WTC11 (cell line): Measurements from ENCODE around the gene AHNAK2. TPM values are rescaled to one million over a fixed set of nuclear protein-coding genes. Genes with fewer than 3 reads are reported as not detected.
A peak's percentile ranks its signal among the peaks of the same experiment; 100 is the strongest.

ENCODE experiments used
- CBFB ChIP-seq: sonication (generic); formaldehyde crosslinking; IDR thresholded peaks from 2 replicates; pipeline ENCODE4 v1.8.1; 2022; ENCODE audit warnings: mild to moderate bottlenecking, low read depth, missing genetic modification reagents
- CREM ChIP-seq: sonication (generic); formaldehyde crosslinking; IDR thresholded peaks from 2 replicates; pipeline ENCODE4 v1.8.1; 2022; ENCODE audit warnings: mild to moderate bottlenecking, missing genetic modification reagents, moderate library complexity
- EMX1 ChIP-seq: fragments of 250-450 bp; sonication (Bioruptor Pico); IDR thresholded peaks from 2 replicates; pipeline ENCODE4 v1.8.0; 2021; ENCODE audit warnings: mild to moderate bottlenecking
- ESRRA ChIP-seq: sonication (generic); formaldehyde crosslinking; IDR thresholded peaks from 2 replicates; pipeline ENCODE4 v1.8.1; 2022; ENCODE audit warnings: mild to moderate bottlenecking, missing genetic modification reagents, borderline replicate concordance
- FOXK1 ChIP-seq: sonication (generic); formaldehyde crosslinking; IDR thresholded peaks from 2 replicates; pipeline ENCODE4 v1.8.0; 2022; ENCODE audit warnings: mild to moderate bottlenecking, moderate library complexity, missing genetic modification reagents
- IRF2 ChIP-seq: sonication (generic); formaldehyde crosslinking; IDR thresholded peaks from 2 replicates; pipeline ENCODE4 v1.8.0; 2022; ENCODE audit warnings: low read depth, missing genetic modification reagents, borderline replicate concordance
- KAT7 ChIP-seq: sonication (generic); formaldehyde crosslinking; IDR thresholded peaks from 2 replicates; pipeline ENCODE4 v1.8.1; 2023; ENCODE audit warnings: missing genetic modification reagents, mild to moderate bottlenecking, borderline replicate concordance
- NFE2L1 ChIP-seq: sonication (generic); formaldehyde crosslinking; IDR thresholded peaks from 2 replicates; pipeline ENCODE4 v1.8.1; 2023; ENCODE audit warnings: missing genetic modification reagents
- NR2C2 ChIP-seq: sonication (generic); formaldehyde crosslinking; IDR thresholded peaks from 2 replicates; pipeline ENCODE4 v1.8.0; 2022; ENCODE audit warnings: mild to moderate bottlenecking, missing genetic modification reagents
- NR3C1 ChIP-seq: sonication (generic); formaldehyde crosslinking; conservative IDR thresholded peaks from 2 replicates; pipeline ENCODE4 v1.8.1; 2023; ENCODE audit warnings: low read depth, mild to moderate bottlenecking, missing genetic modification reagents
- OVOL2 ChIP-seq: fragments of 250-450 bp; sonication (Bioruptor Pico); IDR thresholded peaks from 2 replicates; pipeline ENCODE4 v1.9.0; 2021; ENCODE audit warnings: mild to moderate bottlenecking, borderline replicate concordance
- RELA ChIP-seq: sonication (generic); formaldehyde crosslinking; IDR thresholded peaks from 2 replicates; pipeline ENCODE4 v1.8.1; 2022; ENCODE audit warnings: missing genetic modification reagents, mild to moderate bottlenecking, borderline replicate concordance
- ZNF121 ChIP-seq: sonication (generic); formaldehyde crosslinking; IDR thresholded peaks from 2 replicates; pipeline ENCODE4 v1.8.0; 2023; ENCODE audit warnings: missing genetic modification reagents
- ZNF138 ChIP-seq: sonication (generic); formaldehyde crosslinking; conservative IDR thresholded peaks from 2 replicates; pipeline ENCODE4 v1.8.1; 2022; ENCODE audit warnings: mild to moderate bottlenecking, moderate library complexity, missing genetic modification reagents
- total RNA-seq: library from RNA; stranded (reverse); gene quantifications from 3 replicates; pipeline ENCODE4 v1.2.3, GENCODE V29; 2021
- TF ChIP-seq, protein P1 (sequence below): sonication (generic); formaldehyde crosslinking; IDR thresholded peaks from 2 replicates; pipeline ENCODE4 v1.8.0; 2022; ENCODE audit warnings: mild to moderate bottlenecking, missing genetic modification reagents
- TF ChIP-seq, protein P2 (sequence below): sonication (generic); formaldehyde crosslinking; IDR thresholded peaks from 2 replicates; pipeline ENCODE4 v1.8.1; 2022; ENCODE audit warnings: mild to moderate bottlenecking, moderate library complexity, missing genetic modification reagents
- TF ChIP-seq, protein P3 (sequence below): sonication (generic); formaldehyde crosslinking; conservative IDR thresholded peaks from 2 replicates; pipeline ENCODE4 v1.8.1; 2022; ENCODE audit warnings: mild to moderate bottlenecking, missing genetic modification reagents
- TF ChIP-seq, protein P4 (sequence below): sonication (generic); formaldehyde crosslinking; IDR thresholded peaks from 2 replicates; pipeline ENCODE4 v1.8.0; 2022; ENCODE audit warnings: mild to moderate bottlenecking, missing genetic modification reagents
- TF ChIP-seq, protein P5 (sequence below): sonication (generic); formaldehyde crosslinking; IDR thresholded peaks from 2 replicates; pipeline ENCODE4 v1.8.0; 2022; ENCODE audit warnings: mild to moderate bottlenecking, missing genetic modification reagents
- TF ChIP-seq, protein P6 (sequence below): sonication (generic); formaldehyde crosslinking; IDR thresholded peaks from 2 replicates; pipeline ENCODE4 v1.8.0; 2023; ENCODE audit warnings: missing genetic modification reagents
- TF ChIP-seq, protein P7 (sequence below): fragments of 250-450 bp; sonication (Bioruptor Pico); IDR thresholded peaks from 2 replicates; pipeline ENCODE4 v1.8.0; 2021; ENCODE audit warnings: mild to moderate bottlenecking
- TF ChIP-seq, protein P8 (sequence below): sonication (generic); formaldehyde crosslinking; IDR thresholded peaks from 2 replicates; pipeline ENCODE4 v1.8.0; 2023; ENCODE audit warnings: mild to moderate bottlenecking, missing genetic modification reagents
- TF ChIP-seq, protein P9 (sequence below): sonication (generic); formaldehyde crosslinking; IDR thresholded peaks from 2 replicates; pipeline ENCODE4 v1.8.0; 2023; ENCODE audit warnings: missing genetic modification reagents, mild to moderate bottlenecking, borderline replicate concordance

AHNAK2 gene
- total RNA-seq, 1 experiment from 2014 or later = 3.5 TPM

DNA sequence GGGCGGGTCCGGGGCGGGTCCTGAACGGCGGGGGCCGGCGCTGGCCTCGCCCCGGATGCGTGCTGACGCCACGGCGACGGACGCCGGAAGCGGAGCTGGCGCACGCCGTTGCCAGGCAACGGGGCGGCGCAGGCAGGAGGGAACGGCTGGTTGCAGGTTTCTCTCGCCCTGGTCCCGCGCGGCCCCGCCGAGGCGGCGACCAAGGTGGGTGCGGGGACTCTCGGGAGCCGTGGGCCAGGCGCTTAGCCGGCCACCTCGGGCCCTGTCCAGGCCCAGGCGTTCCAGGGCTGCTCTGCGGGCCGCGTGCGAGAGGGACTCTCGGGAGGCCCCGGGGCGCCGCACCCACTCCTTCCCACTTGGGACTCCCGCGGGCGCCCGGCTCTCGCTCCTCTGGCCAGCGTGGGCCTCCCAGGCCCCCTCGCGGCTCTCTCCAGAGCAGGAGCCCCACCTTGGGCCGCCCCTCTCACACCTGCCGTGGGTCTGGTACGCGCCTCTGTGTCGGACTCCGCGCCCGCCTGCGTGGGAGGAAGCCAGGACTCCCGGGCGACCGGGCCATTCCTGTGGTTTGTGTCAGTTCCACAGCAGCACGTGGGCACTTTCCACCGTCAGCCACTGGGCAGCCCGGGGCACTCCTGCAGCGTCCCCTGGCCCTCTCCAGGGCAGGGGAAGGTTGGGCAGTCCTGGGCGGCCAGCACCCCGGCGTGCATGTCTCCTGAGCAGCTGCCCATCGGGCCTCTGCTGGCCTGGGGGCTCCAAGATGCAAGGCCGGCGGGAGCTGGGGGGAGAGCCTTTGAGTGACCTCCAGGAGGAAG lies 7.7 kb upstream of the AHNAK2 start, which contains the start of gene CLBA1 (continued):
- TF ChIP-seq, protein P1, sequence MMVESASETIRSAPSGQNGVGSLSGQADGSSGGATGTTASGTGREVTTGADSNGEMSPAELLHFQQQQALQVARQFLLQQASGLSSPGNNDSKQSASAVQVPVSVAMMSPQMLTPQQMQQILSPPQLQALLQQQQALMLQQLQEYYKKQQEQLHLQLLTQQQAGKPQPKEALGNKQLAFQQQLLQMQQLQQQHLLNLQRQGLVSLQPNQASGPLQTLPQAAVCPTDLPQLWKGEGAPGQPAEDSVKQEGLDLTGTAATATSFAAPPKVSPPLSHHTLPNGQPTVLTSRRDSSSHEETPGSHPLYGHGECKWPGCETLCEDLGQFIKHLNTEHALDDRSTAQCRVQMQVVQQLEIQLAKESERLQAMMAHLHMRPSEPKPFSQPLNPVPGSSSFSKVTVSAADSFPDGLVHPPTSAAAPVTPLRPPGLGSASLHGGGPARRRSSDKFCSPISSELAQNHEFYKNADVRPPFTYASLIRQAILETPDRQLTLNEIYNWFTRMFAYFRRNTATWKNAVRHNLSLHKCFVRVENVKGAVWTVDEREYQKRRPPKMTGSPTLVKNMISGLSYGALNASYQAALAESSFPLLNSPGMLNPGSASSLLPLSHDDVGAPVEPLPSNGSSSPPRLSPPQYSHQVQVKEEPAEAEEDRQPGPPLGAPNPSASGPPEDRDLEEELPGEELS (CRISPR knock-in tag) = 0 out of 2 replicates have a peak, but pooled peaks have one; percentile 22
- TF ChIP-seq CREM (CRISPR knock-in tag) = no peak
- TF ChIP-seq IRF2 (CRISPR knock-in tag) = no peak
- TF ChIP-seq, protein P2, sequence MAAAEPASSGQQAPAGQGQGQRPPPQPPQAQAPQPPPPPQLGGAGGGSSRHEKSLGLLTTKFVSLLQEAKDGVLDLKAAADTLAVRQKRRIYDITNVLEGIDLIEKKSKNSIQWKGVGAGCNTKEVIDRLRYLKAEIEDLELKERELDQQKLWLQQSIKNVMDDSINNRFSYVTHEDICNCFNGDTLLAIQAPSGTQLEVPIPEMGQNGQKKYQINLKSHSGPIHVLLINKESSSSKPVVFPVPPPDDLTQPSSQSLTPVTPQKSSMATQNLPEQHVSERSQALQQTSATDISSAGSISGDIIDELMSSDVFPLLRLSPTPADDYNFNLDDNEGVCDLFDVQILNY = no peak
- TF ChIP-seq, protein P3, sequence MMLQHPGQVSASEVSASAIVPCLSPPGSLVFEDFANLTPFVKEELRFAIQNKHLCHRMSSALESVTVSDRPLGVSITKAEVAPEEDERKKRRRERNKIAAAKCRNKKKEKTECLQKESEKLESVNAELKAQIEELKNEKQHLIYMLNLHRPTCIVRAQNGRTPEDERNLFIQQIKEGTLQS (CRISPR knock-in tag) = no peak
- TF ChIP-seq, protein P4, sequence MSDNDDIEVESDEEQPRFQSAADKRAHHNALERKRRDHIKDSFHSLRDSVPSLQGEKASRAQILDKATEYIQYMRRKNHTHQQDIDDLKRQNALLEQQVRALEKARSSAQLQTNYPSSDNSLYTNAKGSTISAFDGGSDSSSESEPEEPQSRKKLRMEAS (CRISPR knock-in tag) = peak; percentile 26; the same call in 1 of the 2 replicates
- no peak for TF ChIP-seq ZNF121 (CRISPR knock-in tag)
- no peak for TF ChIP-seq ZNF138 (CRISPR knock-in tag)
- TF ChIP-seq EMX1 (CRISPR knock-in tag) = no peak
- TF ChIP-seq OVOL2 (CRISPR knock-in tag) = no peak
- TF ChIP-seq, protein P5, sequence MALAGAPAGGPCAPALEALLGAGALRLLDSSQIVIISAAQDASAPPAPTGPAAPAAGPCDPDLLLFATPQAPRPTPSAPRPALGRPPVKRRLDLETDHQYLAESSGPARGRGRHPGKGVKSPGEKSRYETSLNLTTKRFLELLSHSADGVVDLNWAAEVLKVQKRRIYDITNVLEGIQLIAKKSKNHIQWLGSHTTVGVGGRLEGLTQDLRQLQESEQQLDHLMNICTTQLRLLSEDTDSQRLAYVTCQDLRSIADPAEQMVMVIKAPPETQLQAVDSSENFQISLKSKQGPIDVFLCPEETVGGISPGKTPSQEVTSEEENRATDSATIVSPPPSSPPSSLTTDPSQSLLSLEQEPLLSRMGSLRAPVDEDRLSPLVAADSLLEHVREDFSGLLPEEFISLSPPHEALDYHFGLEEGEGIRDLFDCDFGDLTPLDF = no peak
- no peak for TF ChIP-seq KAT7
- TF ChIP-seq, protein P6, sequence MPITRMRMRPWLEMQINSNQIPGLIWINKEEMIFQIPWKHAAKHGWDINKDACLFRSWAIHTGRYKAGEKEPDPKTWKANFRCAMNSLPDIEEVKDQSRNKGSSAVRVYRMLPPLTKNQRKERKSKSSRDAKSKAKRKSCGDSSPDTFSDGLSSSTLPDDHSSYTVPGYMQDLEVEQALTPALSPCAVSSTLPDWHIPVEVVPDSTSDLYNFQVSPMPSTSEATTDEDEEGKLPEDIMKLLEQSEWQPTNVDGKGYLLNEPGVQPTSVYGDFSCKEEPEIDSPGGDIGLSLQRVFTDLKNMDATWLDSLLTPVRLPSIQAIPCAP (CRISPR knock-in tag) = no peak
- no peak for TF ChIP-seq ESRRA
- TF ChIP-seq, protein P7, sequence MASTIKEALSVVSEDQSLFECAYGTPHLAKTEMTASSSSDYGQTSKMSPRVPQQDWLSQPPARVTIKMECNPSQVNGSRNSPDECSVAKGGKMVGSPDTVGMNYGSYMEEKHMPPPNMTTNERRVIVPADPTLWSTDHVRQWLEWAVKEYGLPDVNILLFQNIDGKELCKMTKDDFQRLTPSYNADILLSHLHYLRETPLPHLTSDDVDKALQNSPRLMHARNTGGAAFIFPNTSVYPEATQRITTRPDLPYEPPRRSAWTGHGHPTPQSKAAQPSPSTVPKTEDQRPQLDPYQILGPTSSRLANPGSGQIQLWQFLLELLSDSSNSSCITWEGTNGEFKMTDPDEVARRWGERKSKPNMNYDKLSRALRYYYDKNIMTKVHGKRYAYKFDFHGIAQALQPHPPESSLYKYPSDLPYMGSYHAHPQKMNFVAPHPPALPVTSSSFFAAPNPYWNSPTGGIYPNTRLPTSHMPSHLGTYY (CRISPR knock-in tag) = no peak
- TF ChIP-seq, protein P8, sequence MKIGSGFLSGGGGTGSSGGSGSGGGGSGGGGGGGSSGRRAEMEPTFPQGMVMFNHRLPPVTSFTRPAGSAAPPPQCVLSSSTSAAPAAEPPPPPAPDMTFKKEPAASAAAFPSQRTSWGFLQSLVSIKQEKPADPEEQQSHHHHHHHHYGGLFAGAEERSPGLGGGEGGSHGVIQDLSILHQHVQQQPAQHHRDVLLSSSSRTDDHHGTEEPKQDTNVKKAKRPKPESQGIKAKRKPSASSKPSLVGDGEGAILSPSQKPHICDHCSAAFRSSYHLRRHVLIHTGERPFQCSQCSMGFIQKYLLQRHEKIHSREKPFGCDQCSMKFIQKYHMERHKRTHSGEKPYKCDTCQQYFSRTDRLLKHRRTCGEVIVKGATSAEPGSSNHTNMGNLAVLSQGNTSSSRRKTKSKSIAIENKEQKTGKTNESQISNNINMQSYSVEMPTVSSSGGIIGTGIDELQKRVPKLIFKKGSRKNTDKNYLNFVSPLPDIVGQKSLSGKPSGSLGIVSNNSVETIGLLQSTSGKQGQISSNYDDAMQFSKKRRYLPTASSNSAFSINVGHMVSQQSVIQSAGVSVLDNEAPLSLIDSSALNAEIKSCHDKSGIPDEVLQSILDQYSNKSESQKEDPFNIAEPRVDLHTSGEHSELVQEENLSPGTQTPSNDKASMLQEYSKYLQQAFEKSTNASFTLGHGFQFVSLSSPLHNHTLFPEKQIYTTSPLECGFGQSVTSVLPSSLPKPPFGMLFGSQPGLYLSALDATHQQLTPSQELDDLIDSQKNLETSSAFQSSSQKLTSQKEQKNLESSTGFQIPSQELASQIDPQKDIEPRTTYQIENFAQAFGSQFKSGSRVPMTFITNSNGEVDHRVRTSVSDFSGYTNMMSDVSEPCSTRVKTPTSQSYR (CRISPR knock-in tag) = no peak
- TF ChIP-seq CBFB = no peak
- TF ChIP-seq, protein P9, sequence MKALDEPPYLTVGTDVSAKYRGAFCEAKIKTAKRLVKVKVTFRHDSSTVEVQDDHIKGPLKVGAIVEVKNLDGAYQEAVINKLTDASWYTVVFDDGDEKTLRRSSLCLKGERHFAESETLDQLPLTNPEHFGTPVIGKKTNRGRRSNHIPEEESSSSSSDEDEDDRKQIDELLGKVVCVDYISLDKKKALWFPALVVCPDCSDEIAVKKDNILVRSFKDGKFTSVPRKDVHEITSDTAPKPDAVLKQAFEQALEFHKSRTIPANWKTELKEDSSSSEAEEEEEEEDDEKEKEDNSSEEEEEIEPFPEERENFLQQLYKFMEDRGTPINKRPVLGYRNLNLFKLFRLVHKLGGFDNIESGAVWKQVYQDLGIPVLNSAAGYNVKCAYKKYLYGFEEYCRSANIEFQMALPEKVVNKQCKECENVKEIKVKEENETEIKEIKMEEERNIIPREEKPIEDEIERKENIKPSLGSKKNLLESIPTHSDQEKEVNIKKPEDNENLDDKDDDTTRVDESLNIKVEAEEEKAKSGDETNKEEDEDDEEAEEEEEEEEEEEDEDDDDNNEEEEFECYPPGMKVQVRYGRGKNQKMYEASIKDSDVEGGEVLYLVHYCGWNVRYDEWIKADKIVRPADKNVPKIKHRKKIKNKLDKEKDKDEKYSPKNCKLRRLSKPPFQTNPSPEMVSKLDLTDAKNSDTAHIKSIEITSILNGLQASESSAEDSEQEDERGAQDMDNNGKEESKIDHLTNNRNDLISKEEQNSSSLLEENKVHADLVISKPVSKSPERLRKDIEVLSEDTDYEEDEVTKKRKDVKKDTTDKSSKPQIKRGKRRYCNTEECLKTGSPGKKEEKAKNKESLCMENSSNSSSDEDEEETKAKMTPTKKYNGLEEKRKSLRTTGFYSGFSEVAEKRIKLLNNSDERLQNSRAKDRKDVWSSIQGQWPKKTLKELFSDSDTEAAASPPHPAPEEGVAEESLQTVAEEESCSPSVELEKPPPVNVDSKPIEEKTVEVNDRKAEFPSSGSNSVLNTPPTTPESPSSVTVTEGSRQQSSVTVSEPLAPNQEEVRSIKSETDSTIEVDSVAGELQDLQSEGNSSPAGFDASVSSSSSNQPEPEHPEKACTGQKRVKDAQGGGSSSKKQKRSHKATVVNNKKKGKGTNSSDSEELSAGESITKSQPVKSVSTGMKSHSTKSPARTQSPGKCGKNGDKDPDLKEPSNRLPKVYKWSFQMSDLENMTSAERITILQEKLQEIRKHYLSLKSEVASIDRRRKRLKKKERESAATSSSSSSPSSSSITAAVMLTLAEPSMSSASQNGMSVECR (CRISPR knock-in tag) = peak; percentile 29; the same call in 1 of the 2 replicates
- TF ChIP-seq NR2C2 = no peak
- no peak for TF ChIP-seq NR3C1 (CRISPR knock-in tag)
- TF ChIP-seq NFE2L1 (CRISPR knock-in tag) = 0 out of 2 replicates have a peak, but pooled peaks have one; percentile 18
- no peak for TF ChIP-seq RELA (CRISPR knock-in tag)
- TF ChIP-seq FOXK1 (CRISPR knock-in tag) = 0 out of 2 replicates have a peak, but pooled peaks have one; percentile 33
